PFSK-1 (cell line): ENCODE measurements around the gene HOXA9.

ENCODE experiments used
- FOXP2 ChIP-seq: optimal IDR thresholded peaks from 2 replicates; pipeline ENCODE3; 2011; ENCODE audit warnings: borderline replicate concordance, control low read depth, inconsistent platforms; ENCODE audit not compliant: insufficient read depth; ENCODE audit errors: extremely low read length, extremely low read depth
- POLR2AphosphoS5 ChIP-seq: IDR thresholded peaks from 2 replicates; pipeline ENCODE4 v1.6.1; 2012; ENCODE audit warnings: low read depth, mild to moderate bottlenecking, control low read depth, low read length, moderate library complexity
- SIN3A ChIP-seq: IDR thresholded peaks from 2 replicates; pipeline ENCODE4 v1.6.1; 2012; ENCODE audit warnings: mild to moderate bottlenecking, low read length, moderate library complexity, borderline replicate concordance; ENCODE audit not compliant: insufficient read depth
- TAF1 ChIP-seq: IDR thresholded peaks from 2 replicates; pipeline ENCODE4 v1.6.1; 2012; ENCODE audit warnings: low read length, control low read depth, borderline replicate concordance; ENCODE audit not compliant: insufficient read depth
- TF ChIP-seq, protein P1 (sequence below), 2 experiments: IDR thresholded peaks; 2 replicates each; pipeline versions ENCODE4 v1.6.1 to v1.8.0; 2011 to 2012; ENCODE audit warnings: low read depth in 2 of 2, low read length in 2 of 2, control low read depth in 1 of 2, inconsistent platforms in 1 of 2, mild to moderate bottlenecking in 1 of 2, moderate library complexity in 1 of 2; ENCODE audit not compliant: insufficient read depth in 1 of 2

The HOXA9 gene

DNA sequence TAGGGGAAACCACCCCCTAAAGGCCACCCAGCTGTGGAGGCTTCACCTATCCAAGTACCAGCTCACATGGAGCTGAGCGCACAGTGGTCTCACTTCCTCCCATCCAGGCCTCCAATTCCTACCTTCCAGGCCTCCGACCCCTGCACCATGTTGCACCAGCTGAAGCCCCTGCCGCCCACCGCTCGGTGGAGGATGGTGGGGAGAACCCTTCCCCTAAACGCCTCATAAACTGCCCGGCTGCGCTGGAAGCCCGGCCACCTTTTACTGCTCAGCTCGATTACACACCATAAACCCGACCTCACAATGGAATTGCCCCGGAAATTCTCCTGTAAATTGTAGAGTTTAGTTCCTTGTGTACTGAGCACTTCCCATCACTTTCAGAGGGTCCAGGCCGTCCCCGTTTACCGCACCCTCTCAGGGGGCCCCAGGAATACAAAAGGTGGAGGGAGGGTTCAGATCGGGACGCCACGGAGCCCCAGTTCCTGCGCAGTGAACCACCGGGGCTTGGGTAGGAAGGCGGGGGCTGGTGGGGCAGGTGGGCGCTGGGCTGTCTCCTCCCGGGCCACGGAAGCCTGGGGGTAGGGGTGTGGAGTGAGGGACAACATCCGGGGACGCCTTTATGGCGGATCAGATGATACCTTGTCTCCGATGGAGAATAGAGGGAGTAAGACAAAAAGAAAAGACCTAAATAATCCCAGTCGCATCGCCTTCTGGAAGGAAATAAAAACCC is 7.5 kb downstream of the HOXA9 start:
- no peak for TF ChIP-seq TAF1
- no peak for TF ChIP-seq POLR2AphosphoS5
- no peak for TF ChIP-seq SIN3A
- no peak for TF ChIP-seq FOXP2
- TF ChIP-seq, protein P1, sequence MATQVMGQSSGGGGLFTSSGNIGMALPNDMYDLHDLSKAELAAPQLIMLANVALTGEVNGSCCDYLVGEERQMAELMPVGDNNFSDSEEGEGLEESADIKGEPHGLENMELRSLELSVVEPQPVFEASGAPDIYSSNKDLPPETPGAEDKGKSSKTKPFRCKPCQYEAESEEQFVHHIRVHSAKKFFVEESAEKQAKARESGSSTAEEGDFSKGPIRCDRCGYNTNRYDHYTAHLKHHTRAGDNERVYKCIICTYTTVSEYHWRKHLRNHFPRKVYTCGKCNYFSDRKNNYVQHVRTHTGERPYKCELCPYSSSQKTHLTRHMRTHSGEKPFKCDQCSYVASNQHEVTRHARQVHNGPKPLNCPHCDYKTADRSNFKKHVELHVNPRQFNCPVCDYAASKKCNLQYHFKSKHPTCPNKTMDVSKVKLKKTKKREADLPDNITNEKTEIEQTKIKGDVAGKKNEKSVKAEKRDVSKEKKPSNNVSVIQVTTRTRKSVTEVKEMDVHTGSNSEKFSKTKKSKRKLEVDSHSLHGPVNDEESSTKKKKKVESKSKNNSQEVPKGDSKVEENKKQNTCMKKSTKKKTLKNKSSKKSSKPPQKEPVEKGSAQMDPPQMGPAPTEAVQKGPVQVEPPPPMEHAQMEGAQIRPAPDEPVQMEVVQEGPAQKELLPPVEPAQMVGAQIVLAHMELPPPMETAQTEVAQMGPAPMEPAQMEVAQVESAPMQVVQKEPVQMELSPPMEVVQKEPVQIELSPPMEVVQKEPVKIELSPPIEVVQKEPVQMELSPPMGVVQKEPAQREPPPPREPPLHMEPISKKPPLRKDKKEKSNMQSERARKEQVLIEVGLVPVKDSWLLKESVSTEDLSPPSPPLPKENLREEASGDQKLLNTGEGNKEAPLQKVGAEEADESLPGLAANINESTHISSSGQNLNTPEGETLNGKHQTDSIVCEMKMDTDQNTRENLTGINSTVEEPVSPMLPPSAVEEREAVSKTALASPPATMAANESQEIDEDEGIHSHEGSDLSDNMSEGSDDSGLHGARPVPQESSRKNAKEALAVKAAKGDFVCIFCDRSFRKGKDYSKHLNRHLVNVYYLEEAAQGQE (IDR thresholded peaks at IDR 0.05; ENCODE audit: insufficient read depth in 1 of 2, low read depth in 2 of 2, low read length in 2 of 2) = no peak

DNA sequence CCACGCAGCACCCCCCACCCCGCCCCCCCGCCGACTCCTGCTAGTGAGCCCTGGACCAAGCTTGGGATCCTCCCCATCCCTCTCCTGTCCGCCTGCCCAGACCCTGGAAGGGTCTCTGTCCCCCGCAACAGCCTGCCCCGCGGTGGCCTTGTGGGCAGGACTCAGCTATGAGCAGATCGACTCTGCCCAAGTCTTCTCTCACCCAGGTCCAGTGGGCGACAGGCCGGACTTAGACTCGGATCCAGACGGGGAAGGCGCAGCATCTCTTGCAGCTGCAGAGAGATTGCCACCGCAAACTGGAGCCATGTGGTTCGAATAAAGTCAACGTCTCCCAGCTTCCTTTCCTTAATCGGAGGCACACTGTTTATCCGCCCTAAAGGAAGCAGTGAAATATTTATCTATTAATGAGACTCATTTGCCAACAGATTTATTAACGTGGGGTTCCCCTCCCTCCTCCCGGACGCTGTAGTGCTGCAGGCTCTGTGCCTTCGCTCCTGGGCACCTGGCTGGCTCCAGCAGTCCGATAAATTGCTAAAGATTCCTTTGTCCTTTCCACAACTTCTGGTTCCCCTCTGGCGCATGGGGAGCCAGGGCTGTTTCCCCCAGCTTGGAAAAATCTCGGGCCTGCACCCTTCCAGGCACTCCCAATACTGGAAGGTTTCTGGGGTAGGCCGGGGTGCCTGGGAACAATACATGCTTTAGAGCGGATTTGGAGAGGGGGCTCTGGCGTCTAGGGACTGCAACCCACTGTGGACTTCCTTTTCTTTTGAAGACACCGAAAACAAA is 8.2 kb downstream of the HOXA9 start:
- no peak for TF ChIP-seq POLR2AphosphoS5
- TF ChIP-seq SIN3A = no peak
- TF ChIP-seq, protein P1 (IDR thresholded peaks at IDR 0.05; ENCODE audit: insufficient read depth in 1 of 2, low read depth in 2 of 2, low read length in 2 of 2) = no peak
- no peak for TF ChIP-seq FOXP2
- no peak for TF ChIP-seq TAF1

DNA sequence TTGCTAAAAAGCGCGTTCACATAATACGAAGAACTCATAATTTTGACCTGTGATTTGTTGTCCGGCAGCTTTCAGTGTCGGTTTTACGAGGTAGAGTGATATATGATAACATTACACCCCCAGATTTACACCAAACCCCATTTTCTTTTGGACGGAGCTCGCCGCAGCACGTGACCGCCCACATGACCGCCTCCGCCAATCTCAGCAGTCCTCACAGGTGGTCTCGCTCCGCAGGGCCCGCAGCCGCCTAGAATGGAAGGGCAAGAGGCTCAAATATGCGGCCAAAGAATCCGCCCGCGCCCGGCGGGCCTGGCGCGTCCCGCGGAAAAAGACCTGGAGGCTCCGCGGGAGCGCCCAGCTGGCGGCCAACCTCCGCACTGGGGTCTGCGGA is 8.8 kb downstream of the HOXA9 start, which contains the start of gene HOXA7:
Gene HOXA7, minus strand, starts transcription at position 168 of the 391 bp plus-strand sequence. Its CDS starts 130 bp downstream, at position 38.
- TF ChIP-seq TAF1 (no peak), SIN3A (no peak), POLR2AphosphoS5 (no peak), FOXP2 (no peak)
- TF ChIP-seq, protein P1 (IDR thresholded peaks at IDR 0.05; ENCODE audit: insufficient read depth in 1 of 2, low read depth in 2 of 2, low read length in 2 of 2) = no peak

DNA sequence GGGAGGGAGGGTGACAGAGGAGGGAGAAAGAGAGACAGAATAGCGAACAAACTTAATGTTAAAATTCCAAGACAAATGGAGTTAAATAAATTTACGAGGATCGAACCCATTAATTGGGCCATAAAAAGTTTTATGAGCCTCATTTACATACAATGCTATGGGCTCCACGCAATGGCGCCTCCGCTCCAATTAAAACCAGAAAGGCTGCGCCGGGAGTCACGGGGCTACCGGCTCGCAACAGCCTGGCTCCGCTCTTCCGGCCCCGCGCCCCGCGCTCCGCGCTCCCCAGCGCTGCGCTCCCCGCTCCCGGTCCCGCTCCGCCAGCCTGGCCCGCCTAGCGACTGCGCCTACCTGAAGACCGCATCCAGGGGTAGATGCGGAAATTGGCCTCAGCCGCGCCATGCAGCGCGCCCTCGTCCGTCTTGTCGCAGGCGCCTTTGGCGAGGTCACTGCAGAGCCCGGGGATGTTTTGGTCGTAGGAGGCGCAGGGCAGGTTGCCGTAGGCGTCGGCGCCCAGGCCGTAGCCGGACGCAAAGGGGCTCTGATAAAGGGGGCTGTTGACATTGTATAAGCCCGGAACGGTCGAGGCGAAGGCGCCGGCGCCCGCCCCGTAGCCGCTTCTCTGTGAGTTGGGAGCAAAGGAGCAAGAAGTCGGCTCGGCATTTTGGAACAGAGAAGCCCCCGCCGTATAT is 9.4 kb downstream of the HOXA9 start:
- TF ChIP-seq POLR2AphosphoS5 (no peak), SIN3A (no peak), FOXP2 (no peak), TAF1 (no peak)
- TF ChIP-seq, protein P1 (IDR thresholded peaks at IDR 0.05; ENCODE audit: insufficient read depth in 1 of 2, low read depth in 2 of 2, low read length in 2 of 2) = no peak
